Posterior cingulate gyrus (tissue), 11 donors: Measurements from ENCODE around the gene SAE1.
A peak's percentile ranks its signal among the peaks of the same experiment; 100 is the strongest.

ENCODE experiments used
- DNase-seq, 10 donors: peaks; one replicate each; pipeline versions ENCODE4 v3.0.0 to v3.0.0-alpha.2; 2020 to 2021; ENCODE audit warnings: mixed read lengths in 3 of 10
- intact Hi-C: fragments of 100-400 bp; cut with DNase I; formaldehyde crosslinking; loops from one replicate; pipeline ENCODE4 v1.15.1; 2023

Gene SAE1

DNA sequence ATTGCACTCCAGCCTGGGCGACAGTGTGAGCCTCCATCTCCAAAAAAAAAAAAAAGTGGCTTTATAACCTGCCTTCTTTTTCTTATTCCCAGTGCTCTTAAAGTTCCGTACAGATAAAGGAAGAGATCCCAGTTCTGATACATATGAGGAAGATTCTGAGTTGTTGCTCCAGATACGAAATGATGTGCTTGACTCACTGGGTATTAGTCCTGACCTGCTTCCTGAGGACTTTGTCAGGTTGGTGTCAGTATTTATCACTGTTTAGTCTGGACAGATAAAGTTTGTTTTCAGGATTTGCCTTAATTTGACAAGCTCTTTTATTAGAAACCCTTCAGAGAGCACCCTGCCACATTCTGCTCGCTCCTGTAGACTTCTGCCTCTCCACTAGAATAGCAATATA, 66.5 kb downstream of the SAE1 start:
- intact Hi-C loops, result no loop called here
- DNase-seq, result no peak

DNA sequence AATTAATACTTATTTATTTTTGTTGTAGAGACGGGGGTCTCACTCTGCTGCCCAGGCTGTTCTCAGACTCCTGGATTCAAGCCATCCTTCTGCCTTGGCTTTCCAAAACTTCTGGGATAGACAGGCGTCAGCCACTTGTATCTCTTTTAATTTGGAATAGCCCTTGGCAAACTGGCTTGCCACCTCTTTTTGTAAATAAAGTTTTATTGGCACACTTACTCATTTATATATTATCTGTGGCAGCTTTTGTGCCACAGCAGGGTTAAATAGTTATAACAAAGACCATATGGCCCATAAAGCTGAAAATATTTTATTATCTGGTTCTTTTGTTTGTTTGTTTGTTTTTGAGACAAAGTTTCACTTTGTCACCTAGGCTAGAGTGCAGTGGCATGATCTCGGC, 69.9 kb downstream of the SAE1 start:
- intact Hi-C loops, result no loop called here

DNA sequence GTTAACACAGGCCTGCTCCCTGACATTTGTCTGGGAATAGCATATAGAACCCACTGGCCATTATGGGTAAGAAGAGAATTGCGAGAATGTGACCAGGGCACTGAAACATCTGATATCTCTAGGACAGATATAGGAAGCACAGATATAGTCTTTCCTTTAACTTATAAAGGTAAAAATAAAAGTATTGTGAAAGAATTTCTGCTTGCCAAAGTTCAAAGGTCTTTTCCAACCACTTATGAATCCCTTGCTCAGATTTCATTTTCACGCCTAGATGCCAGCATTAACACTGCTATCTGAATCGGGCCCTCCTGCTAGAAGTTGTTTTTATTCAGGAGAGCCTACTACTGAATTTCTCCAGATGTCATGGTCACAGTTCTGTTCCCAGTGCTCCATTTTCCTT, 72.6 kb downstream of the SAE1 start:
- no peak for DNase-seq
- intact Hi-C loops, result no loop called here

More for the DNA sequence above, 69.9 kb downstream of the SAE1 start:
- DNase-seq, result no peak

DNA sequence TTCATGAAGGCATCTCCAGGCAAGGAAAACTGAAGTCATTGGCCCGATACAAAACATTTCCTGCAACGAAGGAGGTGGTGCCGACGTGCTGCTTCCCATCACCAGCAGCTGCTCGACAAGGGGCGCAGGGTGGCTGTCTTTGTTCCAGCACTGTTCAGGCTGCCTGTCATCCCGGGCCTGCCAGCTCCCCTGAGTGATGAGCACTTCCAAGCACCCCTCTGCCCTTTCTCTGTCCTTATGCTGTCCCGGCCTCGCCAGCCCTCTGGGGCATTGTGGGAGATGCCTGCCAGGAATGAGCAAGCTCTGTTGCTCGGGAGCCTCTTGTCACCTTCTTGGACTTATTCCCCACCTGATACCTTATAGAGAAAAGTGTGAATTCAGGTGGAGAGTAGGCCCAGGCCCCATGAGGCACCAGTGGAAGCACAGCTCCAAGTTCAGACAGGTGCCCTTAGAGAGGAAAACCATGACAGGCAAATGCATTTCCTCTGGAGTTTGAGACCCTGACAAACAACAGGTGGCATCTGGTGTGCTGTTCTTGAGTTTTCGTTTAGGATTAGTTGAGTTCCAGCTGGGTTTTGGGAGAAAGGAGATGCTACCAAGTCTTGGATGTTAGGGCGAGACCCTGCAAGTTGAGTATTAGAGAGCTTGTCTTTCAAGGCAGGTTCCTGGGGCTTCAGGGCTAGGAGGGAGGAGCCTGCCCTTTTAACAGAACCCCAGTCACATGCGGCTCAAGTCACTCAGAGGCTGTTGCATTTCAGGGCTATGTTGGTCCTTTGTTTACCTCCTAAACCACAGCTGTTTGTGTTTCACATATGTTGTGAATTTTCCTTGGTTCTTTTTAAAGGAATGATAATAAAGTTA, 78.9 kb downstream of the SAE1 start:
- intact Hi-C loops, result loop anchor here (1.0 kb wide), 1 partner anchor 35 kb away; no protein-coding TSS in a partner anchor
- no peak for DNase-seq

DNA sequence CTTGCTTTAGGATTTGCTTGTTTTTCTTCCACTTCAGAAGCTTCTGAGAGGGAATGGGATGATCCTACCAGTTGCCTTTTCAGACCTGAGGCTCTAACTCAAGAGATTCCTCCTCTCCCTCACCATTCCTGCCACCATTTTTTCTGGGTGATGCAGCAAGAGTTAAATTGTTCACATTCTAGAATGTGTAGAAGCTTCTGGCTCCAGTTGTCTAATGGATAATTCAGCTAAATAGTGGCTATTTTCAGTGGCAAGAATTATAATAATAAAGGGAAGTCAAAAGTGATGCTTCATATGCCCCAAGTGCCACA, 79.5 kb downstream of the SAE1 start:
- intact Hi-C loops, result loop anchor here (1.0 kb wide), 1 partner anchor 34 kb away; no protein-coding TSS in a partner anchor
- DNase-seq, result no peak

DNA sequence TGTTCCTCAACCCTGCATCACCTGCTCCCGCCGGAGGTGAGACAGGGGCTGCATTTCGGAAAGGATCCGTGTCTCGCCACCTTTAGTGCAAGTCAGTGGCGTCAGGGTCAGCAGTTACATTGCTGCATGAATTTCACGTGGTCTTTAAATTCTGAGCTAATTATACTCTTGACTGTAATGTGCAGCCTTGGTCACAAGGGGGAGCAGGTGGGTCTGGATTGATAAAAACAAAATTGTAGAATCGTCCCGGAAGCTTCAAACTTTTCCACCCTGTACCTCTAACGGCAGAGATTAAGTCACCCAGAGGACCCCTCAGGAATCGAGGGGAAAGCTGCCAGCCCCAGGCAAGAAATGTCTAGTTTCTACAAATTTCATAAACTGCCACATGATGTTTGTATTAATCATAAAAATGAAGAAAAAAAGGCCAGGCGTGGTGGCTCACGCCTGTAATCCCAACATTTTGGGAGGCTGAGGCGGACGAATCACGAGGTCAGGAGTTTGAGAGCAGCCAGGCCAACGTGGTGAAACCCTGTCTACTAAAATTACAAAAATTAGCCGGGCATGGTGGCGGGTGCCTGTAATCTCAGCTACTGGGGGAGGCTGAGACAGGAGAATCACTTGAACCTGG, 80.2 kb downstream of the SAE1 start:
- intact Hi-C loops, result loop anchor here (1.0 kb wide), 1 partner anchor 33 kb away; no protein-coding TSS in a partner anchor
- peak in 5 of 10 donors; percentile 62 to 87 (median 67) for DNase-seq

DNA sequence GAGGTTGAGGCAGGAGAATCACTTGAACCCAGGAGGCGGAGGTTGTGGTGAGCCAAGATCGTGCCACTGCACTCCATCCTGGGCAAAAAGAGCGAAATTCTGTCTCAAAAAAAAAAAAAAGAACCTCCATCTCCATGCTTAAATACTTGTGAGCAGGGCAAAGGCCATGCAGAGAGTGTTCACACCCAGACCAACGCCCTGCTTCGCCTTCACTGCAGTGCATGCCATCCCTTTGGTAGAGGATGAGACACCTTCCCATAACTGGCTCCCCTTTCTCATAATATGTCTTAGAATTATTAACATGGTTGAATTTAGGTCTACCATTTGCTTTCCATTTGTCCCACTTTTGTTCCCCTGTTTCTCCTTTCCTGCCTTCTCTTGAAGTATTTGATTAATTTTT, 84.9 kb downstream of the SAE1 start:
- intact Hi-C loops, result no loop called here
- DNase-seq, result no peak

DNA sequence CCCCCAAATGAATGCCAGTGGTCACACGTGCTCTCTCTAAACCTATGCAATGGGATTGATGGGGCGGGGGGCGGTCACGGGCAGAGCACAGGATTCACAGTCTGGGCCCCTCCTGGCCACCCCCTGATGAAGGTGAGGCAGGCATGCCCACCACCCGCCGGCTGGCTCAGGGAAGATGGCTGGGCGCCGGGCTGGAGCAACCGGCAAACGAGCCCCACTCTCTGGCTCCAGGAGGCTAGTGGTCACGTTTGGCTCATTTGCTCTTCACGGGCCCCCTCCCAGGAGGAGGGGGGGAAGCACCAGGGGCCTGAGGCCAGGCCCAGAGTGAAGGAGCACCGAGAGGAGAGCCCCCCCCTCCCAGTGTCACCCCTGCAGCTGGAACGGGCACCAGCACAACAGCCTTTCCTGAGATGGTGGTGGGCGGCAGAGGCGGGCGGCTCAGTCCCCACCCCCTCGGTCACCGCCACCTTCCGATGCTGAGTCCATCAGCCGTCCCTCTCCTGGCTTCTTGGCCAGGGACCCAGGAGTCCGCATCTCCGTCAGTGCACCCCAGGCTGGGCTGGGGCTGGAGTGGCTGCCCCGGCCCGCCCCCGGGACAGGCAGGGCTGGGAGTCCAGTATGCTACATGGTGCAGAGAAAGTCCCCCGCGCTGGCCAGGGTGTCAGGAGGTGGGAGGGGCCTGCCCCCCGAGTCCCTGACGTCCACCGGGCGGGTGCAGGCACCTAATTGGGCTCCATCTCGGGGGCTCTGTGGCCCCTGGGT, 90.6 kb downstream of the SAE1 start:
- DNase-seq, result no peak
- intact Hi-C loops, result no loop called here

DNA sequence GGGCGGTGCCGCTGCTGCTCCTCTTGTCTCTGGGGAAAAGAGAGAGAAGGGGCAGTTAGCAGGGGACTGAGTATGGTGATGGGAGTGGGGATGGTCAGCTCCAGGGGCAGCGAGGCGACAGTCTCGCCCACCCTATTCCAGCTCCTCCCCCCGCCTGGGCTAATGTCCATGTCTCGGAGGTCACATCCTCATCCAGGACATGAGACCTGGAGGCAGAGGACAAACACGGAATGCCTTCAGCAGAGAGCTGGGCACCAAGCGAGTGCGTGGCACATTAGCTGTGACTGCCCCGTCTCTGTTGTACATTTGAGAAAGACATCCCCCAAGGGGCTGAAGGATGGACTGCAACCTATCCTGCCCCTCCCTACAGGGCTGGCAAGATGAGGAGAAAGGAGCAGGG, 91.3 kb downstream of the SAE1 start:
- intact Hi-C loops, result no loop called here
- no peak for DNase-seq

DNA sequence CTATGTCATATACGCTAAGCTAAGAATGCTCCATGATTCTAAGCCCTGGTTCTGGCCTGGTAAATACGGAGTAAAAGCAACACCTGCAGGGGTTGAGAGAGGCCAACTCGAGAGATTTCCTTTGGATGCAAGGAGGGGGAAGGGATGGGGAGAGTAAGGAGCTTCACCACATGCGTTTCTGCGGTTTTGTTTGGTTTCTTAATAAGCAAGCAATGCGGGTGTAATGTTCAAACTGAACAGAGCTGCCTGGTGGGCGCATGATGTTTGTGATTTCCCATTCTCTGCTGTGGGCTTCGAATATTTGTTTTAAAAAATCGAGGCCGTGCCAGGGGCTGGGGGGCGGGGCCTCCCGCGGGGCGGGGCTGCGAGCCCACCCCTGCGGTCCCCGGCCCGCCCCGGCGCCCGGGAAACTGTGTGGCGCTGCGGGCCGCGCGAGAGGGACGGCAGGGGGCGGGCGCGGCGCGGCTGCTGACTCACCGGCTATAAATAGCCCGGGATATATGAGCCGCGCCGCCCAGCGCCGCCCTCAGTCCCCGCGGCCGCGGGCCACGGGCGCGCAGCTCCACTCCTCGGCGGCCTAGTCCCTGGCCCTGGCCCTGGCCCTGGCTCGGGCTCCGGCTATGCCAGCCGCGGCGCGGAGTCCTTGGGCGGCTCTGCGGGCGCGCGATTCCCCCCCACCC, 95.3 kb downstream of the SAE1 start:
- DNase-seq, result peak; percentile 76 to 98 (median 86)
- intact Hi-C loops, result no loop called here

DNA sequence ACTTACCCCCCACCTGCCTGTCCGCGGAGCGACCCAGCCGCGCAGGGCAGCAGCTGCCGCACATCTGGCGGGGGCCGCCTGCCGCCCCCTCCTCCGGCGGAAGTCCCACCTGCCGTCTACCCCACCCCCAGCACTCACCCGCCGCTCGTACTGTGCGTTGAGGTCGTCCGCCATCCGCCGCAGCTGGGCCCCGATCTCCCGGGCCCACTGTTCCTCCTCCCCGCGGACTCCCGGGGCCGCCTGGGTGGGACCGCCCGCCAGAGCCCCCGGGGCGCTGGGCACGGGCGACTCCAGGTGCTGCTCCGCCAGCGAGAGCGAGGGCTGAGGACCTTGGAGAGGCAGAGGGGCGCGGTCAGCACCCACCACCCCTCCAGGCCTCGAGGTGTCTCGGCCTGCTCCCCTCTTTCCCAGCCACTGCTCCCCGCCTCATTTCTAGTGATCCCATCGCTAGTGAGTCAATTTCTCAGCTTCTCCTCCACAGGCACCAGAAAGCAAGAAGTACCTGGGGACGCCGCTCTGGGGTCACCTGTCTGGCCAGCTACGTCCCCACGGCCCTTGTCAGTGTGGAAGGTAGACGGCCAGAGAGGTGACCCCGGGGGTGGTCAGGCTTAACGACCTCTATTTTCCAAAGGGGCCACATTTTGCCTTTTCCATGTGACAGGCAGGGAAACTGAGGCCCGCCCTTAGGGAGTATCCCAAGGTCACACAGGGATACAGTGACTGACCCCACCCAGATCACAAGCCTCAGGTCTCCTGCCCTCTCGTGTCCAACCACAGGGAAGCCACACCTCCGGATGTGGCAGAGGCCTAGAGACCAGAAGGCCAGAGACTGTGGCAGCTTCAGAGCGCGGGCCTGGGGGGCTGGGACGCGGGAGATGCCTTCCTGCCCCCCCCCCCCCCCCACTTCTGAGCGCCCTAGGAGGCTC, 96.1 kb downstream of the SAE1 start:
- intact Hi-C loops, result no loop called here
- DNase-seq, result peak in 8 of 10 donors; percentile 33 to 89 (median 54)

DNA sequence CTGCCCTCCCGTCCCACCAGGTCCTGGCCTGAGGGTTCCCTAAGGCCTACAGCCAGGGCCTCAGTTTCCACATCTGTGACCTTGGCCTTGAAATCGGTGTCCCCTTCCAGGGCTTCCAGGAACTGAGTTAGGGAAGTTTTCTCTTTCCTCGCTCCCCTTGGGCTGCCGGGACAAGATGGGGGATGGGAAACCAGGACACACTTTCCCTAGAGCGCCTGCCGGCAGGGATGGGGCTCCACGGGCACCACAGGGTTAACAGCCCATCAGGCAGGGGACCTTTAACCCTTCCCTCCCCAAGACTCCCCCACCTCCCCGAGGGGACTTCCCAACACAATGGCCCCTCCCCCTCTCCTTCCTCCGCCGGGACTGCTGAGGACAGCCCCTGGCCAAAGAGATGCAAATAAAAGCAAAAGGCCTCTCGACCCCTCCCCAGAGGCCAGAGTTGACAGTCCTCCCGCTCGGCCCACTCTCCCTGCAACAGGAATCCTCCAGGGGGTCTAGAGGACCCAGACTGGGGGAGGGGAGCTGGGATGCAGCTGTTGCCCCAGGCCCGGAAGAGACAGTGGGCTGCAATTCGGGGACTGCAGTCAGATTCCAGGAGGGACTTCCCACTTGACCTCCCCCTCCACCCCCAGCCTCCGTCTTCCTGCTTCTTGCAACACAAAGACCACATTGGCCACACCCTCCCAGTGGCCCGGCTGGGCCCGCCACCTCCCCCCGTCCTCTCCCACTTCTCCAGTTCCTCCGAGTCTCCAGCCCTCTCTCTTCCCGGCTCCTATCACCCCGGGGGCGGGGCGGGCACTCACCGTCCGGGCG, 96.9 kb downstream of the SAE1 start:
- peak in 7 of 10 donors; percentile 34 to 92 (median 44) for DNase-seq
- intact Hi-C loops, result no loop called here

DNA sequence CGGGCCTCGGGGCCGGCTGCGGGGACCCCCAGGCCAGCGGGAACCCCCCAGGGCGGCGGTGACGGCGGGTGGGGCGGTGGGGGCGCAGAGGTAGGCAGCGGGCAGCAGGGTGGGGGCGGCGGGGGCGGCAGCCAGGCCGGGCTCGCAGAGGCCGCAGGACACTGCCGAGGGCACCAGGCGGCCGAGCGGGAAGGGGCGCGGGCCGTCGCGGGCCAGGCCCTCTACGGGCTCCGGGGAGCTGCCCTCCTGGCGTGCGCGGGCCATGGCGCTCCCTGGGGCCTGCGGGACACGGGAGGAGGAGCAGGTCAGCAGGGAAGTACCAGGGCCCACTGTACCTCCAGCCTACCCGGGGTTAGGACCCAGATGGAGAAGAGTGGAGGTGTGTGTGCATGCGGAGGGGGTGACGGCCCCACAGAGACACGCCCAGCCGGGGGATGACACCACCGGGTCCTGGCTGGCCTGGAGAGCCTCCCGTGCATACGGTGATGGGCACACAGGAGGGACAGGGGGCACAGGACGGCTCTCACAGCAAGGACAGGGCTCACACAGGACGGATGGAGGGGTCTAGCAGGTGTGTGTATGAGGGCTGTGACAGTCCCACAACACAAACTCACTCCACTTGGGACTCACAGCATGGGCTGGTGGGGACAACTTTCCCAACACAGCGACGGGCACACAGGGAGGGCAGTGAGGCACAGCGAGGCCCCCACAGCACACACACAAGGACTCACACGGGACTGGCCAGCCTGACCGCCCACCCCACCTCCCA, 97.7 kb downstream of the SAE1 start:
- intact Hi-C loops, result no loop called here
- peak in 1 of 10 donors; percentile 82 for DNase-seq

DNA sequence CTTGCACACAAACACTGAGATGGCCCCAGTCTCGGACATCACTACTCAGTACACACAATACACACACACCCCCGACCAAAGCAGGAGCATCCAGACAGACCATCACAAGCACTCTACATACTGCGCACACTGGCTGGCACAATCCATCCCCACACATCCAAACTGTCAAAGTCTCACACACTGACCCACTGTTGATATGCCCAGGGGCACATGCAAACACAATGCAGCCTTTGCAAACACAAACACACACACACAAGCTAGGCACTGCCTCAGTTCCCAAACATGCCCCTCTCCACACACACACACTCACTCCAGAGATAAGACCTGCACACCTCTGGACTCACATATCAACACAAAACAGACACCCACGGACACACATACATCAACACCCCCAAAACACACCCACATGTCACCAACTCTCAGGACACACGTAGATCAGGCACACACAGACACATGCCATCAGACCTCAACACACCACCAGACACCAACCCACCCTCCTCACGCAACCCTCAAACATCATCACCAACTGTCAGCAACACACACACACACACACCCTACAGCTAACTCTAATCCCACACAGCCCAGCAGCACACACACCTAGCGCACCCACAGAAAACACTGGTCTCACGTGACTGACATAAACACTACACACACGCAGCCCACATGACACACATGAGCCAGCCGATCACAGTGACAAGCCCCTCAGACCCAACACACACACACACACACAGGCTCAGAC, 98.5 kb downstream of the SAE1 start:
- intact Hi-C loops, result no loop called here
- DNase-seq, result peak in 5 of 10 donors; percentile 21 to 86 (median 31)

DNA sequence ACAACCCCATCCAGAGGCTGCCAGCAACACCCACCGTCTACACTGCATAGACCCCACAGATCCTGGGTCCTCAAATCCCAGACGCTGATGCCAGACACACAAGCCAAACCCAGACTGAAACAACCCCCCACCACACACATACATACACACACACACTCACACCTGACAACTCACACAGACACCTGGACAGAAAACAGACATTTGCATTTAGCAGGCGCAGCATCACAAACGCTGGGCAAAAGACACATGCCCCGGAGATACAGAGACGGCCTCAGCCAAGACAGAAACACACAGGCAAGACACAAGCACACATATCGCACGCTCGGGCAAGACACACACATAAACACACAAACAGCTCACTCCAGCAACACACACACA, 99.0 kb downstream of the SAE1 start:
- intact Hi-C loops, result no loop called here
- DNase-seq, result peak in 1 of 10 donors; percentile 22

DNA sequence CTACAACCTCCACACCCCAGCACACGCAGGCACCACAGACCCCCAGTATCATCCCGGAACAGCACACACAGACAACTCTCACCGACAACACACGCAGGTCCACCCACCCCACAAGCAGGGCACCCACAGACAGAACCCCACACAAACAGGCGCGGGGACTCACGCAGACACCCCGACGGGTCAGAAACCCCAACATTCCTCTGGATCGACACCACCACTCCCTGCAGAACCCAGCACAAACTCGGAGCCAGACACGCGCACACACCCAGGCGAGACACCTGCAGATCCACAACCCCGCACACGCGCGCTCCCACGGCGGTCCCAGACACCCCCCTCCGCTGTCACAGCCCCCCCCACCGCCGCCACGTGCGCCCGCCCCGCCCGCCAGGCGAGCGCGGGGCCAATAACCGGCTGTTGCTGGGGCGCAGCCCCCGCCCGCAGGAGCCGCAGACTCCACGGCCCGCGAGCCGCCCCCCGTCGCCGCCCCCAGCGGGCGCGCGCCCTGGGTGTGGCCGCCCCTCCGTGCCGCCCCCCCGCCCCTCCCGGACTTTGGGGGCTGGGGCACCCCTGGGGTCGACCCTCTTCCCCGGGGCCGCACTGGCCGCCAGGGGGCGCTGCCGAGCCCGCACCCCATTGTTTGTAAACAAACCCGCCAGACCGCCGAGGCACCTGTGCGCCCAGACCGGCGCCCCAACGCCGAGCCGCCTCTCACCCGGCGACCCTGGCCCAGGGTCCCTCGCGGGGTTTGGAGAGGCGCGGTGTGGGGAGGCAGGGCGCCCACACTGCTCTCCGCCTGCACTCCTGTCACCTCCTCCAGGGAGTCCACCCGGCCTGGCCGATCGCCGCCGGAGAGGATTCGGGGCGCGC, 99.7 kb downstream of the SAE1 start:
- peak in 7 of 10 donors; percentile 37 to 93 (median 62) for DNase-seq
- intact Hi-C loops, result no loop called here

DNA sequence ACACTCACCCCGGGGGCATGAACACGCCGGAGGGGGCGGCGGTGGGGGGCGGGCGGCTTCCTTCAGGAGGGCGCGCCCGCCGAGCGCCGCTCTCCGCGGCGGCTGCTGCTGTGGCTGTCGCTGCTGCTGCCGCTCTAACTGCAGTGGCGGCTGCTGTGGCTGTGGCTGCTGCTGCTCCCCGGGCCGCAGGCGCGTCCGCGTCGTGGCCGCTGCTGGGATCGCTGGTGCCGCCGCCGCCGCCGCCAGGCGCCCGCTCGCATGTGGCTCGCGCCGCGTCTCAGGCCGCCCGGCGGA, 100.2 kb downstream of the SAE1 start, which contains the start of gene BBC3:
Gene BBC3 (minus strand): TSS at position 279 of the 294 bp plus-strand sequence. CDS start 2,768 bp downstream, outside the sequence.
- DNase-seq, result no peak
- intact Hi-C loops, result no loop called here
